OCI-M1 (cell line): ENCODE measurements around the gene KATNB1.
"Not testable (repeated sequence)": the region's sequence is repeated elsewhere in the genome, so short reads cannot be mapped to it uniquely, and the experiment has no call there.

Experiments
- DNase-seq: peaks from one replicate; lab custom pipeline; 2025; lab: John Stamatoyannopoulos, UW

Gene KATNB1

DNA sequence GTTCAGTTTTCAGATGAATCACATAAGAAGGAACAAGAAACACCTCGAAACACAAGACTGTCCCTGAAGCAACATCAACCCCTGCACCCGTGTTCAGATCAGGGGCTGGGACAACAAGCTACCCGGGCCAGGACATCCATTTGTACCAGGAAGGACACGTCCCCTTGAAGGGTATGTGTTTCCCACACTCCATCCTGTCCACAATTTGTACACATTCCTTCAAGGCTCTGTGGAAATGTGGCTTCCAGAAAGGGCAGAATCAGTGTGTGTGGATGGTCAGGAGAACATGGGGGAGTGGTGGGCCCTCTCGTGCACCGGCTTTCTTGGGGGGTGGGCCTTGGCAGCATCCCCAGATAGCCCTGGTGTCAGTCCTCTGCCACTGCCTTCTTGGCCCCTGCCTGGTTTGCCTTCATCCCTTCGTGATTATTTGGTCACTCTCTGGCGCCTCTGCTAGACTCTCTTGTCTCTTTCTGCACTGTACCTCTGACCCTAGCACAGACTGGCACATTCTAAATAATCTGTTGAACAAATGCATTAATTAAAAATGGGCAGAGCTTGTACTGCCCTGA, 56.4 kb downstream of the KATNB1 start:
- DNase-seq = no peak

DNA sequence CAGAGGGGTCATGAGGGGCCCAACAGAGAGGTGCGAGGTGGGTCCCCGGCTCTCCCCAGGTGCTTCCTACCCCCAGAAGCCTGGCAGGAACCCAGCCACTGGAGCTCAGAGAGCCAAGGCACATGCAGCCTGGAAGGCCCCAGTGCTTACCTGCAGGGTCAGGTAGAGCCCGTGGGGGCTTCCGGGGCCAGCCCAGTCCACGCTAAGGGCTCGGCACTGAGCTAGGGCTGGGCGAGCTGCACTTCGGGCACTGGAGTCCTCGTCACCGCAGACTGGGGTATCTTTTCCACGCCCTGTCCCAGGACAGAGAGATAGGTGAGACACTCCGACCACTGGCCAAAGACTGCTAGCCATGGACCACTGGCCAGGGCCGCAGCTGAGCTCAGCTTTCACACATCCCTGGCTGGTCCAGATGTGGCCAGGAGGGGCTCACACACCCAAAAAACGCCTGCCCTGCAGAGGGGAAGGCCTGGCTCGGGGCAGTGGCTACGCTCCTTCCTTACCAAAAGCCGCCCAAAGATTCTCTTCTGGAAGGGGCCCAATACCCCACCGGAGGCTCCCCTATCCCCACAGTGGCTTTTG, 59.4 kb downstream of the KATNB1 start:
- DNase-seq = no peak

DNA sequence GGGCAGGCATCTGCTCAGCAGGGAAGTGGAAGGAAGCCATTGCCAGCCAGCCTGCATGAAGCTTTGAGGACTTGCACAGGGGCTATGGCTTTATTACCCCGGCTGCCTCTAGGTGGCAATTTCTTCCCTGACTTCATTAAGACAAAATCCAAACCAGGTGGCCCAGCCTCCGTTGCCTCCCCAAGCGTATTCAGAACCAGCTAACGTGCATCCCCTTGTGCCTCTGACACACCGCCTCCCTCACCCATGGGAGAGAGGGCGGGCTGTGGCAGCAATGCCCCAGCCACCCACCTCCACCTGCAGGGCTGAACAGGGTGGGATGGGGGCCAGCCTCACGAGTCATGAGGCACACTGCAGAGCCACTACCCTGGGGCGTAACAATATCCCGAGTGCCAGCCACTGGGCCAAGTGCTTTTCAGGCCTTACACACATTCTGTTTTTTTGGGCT, 59.9 kb downstream of the KATNB1 start:
- peak; percentile 33 for DNase-seq

DNA sequence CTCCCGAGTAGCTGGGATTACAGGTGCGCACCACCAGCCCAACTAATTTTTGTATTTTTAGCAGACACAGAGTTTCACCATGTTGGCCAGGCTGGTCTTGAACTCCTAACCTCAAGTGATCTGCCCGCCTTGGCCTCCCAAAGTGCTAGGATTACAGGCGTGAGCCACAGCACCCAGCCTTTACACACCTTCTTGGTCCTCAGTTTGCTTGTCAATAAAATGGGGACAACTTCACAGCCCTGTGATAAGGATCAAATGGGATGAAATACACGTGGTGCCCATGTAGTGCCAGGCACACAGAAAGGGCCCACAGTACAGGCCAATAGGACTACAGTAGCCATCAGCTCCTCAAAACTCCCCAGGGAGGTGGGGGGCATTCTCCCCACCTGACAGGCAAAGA, 60.4 kb downstream of the KATNB1 start:
- DNase-seq = not testable (repeated sequence)

DNA sequence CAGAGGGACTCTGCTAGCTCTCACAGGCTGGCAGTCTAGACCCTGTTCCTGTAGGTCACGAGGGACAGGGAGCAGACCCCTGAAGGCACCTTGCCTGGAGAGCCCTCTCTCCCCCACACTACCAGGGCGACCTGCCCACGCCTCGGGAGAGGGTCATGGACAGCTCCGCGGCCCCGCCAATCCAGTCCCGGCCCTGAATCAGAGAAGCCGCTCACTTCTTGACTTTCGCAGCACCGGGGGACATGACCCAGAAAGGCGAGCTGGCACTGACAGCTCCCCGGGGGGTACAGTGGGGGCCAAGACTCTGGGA, 61.6 kb downstream of the KATNB1 start:
- DNase-seq = no peak

DNA sequence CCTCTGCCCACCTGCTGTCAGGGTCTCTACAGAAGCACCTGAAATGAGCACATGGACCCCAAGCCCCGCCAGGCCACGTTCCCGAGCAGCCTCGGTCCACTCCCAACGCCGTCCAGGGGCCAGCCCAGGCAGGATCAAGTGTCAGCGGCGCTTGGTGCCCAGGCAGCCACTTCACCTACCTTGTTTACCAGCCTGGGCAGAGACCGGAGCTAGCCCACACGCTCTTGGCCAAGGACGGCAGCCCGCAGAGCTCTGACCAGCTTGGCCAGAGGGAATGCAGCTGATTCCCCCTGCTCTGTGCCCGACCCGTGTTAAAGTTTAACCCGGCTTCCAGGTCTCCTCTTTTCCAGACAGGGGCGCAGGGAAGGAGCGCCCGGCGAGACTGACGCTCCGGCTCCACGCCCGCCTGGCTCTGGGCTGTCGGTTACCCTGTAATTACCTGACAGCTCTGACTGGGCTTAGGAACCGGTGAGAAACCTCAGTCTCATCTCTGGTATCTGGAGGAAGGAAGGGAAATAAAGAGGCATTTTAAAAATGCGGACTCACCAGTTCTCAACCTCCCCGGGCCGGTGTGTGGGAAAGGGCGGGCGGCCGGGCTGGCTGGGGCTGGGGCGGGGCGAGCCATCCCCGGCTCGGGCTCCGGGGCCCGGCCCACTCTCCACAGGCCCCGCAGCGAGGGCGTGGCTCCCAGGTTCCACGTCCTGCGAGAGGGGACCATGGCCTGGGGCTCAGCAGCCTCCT, 62.1 kb downstream of the KATNB1 start:
- DNase-seq = no peak

- no peak for DNase-seq
These were observed 62.8 kb downstream of the KATNB1 start for GRCh38 chr16:57798267-57798810.

DNA sequence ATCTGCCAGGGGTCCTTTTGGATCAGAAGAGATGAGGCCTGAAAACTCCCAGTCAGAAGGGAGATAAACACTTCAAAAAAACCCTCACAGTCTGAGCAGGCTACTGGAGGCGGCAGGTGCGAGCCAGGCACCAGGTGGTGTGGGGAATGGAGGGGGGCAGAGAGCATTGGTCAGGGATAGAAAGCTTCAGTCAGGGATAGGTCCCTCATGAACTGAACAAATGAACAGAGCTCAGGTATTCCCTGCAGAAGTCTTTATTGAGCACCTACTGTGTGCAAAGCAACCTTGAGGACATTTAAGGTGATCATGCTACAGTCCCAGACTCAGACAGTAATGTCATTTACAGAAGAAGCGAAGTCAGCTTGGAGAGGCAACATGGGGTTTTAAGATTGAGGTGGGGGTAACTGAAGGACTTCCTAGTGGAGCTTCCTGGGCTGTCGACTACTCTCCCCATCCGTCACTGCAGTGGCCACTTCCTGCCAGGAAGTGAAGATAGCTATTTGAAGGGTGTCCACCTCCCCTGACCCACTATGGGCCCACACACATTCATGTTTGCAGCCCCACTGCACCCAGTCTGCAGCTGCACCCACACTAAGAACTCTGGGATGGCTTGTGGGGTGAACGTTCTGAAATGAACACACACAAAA, 63.5 kb downstream of the KATNB1 start:
- DNase-seq = no peak

GRCh38 chr16:57799600-57800199, 64.1 kb downstream of the KATNB1 start:
- no peak for DNase-seq

- DNase-seq = peak; percentile 47
These were observed 64.9 kb downstream of the KATNB1 start for GRCh38 chr16:57800200-57801097.

DNA sequence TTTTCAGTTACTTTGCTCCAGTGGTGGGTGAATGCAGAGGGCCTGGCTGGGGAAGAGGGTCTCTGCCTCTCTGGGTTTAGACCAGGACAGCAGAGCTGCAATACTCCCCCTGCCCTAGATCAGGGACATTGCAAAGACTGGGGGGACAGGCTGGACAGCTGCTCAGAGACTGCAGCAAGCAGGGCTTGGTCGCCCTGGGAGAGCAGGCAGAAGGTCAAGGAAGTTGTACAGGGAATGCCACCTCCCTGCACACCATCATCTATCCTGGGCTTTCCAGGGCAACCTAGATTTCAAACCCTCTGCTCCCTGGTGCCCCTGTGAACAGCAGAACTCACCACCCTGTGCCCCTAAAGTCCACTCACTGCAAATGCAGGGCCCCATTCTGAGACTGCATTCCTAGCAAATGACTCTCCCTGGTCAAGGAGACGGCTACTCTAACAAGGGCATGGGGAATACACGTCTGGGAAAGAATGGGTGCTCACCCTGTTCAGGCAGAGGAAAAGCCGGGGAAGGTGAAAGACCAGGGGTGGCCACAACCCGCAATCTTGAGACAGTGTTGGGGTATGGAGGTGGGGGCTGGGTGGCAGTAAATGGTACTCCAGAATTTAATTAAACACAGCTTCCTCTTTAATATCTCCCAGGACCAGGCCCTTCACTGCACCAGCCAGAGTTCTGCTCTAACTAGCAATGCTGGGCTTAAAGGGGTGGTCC, 65.7 kb downstream of the KATNB1 start:
- peak; percentile 28 for DNase-seq

DNA sequence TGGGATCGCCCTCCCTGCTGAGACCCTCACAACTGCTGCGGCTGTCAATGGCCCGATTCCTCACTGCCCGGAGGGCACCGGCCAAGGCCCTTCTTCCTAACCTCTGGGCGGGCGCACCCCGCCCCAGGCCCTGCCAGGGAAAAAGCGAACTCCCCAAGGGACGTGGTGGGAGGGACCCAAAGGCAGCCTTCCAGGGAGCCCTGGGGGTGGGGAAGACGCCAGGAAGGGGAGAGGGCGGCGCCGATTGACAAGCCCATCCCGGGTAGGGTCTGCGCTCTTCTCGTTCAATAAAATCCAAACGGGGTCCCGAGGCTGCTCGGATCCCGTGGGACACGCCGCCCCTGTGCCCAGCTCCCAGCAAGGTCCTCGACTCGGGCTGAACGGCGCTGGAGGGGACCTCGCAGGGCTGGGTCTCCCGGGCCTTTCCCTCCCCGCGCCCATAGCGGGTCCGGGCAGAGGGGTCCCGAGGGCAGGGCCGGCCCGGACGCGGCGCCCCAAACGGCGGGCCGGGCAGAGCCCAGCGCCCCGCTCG, 66.3 kb downstream of the KATNB1 start:
- peak; percentile 28 for DNase-seq

GRCh38 chr16:57802341-57803133, 67.0 kb downstream of the KATNB1 start, which contains the start of gene KIFC3:
KIFC3 (minus strand) TSS chr16:57802491; CDS start chr16:57798243, 4,248 bp downstream.
- DNase-seq = peak; percentile 43

GRCh38 chr16:57803134-57803990, 67.8 kb downstream of the KATNB1 start:
- DNase-seq = no peak

GRCh38 chr16:57804111-57804837, 68.7 kb downstream of the KATNB1 start:
- DNase-seq = no peak

GRCh38 chr16:57805176-57805575, 69.6 kb downstream of the KATNB1 start:
- DNase-seq = no peak
